ENCODE results near the gene DHFR. TPM values are rescaled to one million over a fixed set of nuclear protein-coding genes. Genes with fewer than 3 reads are reported as not detected.

The DHFR gene
- total and polyA plus RNA-seq, 2 donors (not counting 1 experiment from before 2014, with no cell fraction given), result 8.5 to 12.6 TPM

GRCh38 chr5:80698369-80698768, 43.6 kb upstream of the DHFR start:
- no peak overlapping the region for H3K4me3 ChIP-seq (ENCODE audit: control extremely low read depth in 1 of 5, extremely low read depth in 1 of 5, insufficient read depth in 1 of 5, low read depth in 2 of 5, low read length in 4 of 5)
- H3K27ac Mint-ChIP-seq, result no peak overlapping the region

GRCh38 chr5:80697100-80697499, 42.3 kb upstream of the DHFR start:
- Histone ChIP-seq H4K20me1 (ENCODE audit: control insufficient read depth, insufficient read depth, low read length, poor library complexity, severe bottlenecking) (no peaks in the 10 kb centered on the region), H2AFZ (ENCODE audit: insufficient read depth, low read depth, low read length, poor library complexity, severe bottlenecking) (no peak overlapping the region), H3K9me3 (ENCODE audit: control extremely low read depth in 1 of 3, control insufficient read depth in 2 of 3, insufficient read depth in 1 of 3, low read length in 2 of 3) (no peaks in the 10 kb centered on the region), H3K36me3 (replicated peaks in 1 of 2; ENCODE audit: control extremely low read depth in 1 of 2, control insufficient read depth in 1 of 2, extremely low read depth in 1 of 2, insufficient read depth in 2 of 2, low read length in 1 of 2) (peaks cover 4 to 11% of the 10 kb centered on the region in 2 experiments), H3K9ac (ENCODE audit: low read length) (no peak overlapping the region), H3K4me1 (ENCODE audit: control insufficient read depth in 2 of 2, insufficient read depth in 2 of 2, low read length in 2 of 2) (no peaks in the 10 kb centered on the region), H3K79me2 (ENCODE audit: control insufficient read depth, insufficient read depth, low read length) (no peaks in the 10 kb centered on the region), H3K27me3 (replicated peaks in 1 of 4; ENCODE audit: control extremely low read depth in 1 of 4, control insufficient read depth in 3 of 4, insufficient read depth in 4 of 4, low read length in 3 of 4) (no peaks in the 10 kb centered on the region), H3K4me2 (replicated peaks; ENCODE audit: low read depth, low read length, poor library complexity, severe bottlenecking) (no peak overlapping the region), H3K4me3 (ENCODE audit: control extremely low read depth in 1 of 5, extremely low read depth in 1 of 5, insufficient read depth in 1 of 5, low read depth in 2 of 5, low read length in 4 of 5) (no peak overlapping the region), H3K27ac (ENCODE audit: low read length in 2 of 2) (no peak overlapping the region)
- ChIA-PET POLR2A (no interaction called here), CTCF (no interaction called here)
- TF ChIP-seq CTCF (IDR thresholded peaks at IDR 0.05), result no peak
- TF ChIP-seq EZH2 (IDR thresholded peaks at IDR 0.05; ENCODE audit: borderline replicate concordance, insufficient read depth, low read depth, low read length, poor library complexity, severe bottlenecking), result no peak
- intact Hi-C loops (cut with micrococcal nuclease), result no loop called here
- no CpG with 5 or more reads among the region's 3 CpGs for WGBS (ENCODE audit: insufficient coverage)
- ATAC-seq (ENCODE audit: low read depth), result no peak
- no peak for DNase-seq
- H3K27ac Mint-ChIP-seq, result no peak overlapping the region
- H3K4me3 Mint-ChIP-seq, result no peak overlapping the region
- H3K27me3 Mint-ChIP-seq, result no peaks in the 10 kb centered on the region
- H3K9me3 Mint-ChIP-seq (ENCODE audit: insufficient read depth), result no peaks in the 10 kb centered on the region
- H3K4me1 Mint-ChIP-seq, result peaks cover 4% of the 10 kb centered on the region

More at GRCh38 chr5:80698369-80698768, 43.6 kb upstream of the DHFR start:
- Mint-ChIP-seq H3K4me1 (peaks cover 8% of the 10 kb centered on the region), H3K4me3 (no peak overlapping the region), H3K9me3 (ENCODE audit: insufficient read depth) (no peaks in the 10 kb centered on the region), H3K27me3 (no peaks in the 10 kb centered on the region)
- intact Hi-C loops (cut with micrococcal nuclease), result no loop called here
- Histone ChIP-seq H3K9ac (ENCODE audit: low read length) (no peak overlapping the region), H3K27ac (ENCODE audit: low read length in 2 of 2) (no peak overlapping the region), H3K9me3 (ENCODE audit: control extremely low read depth in 1 of 3, control insufficient read depth in 2 of 3, insufficient read depth in 1 of 3, low read length in 2 of 3) (peaks cover 0 to 4% (median 0%) of the 10 kb centered on the region in 3 donors), H3K4me2 (replicated peaks; ENCODE audit: low read depth, low read length, poor library complexity, severe bottlenecking) (no peak overlapping the region), H3K79me2 (ENCODE audit: control insufficient read depth, insufficient read depth, low read length) (no peaks in the 10 kb centered on the region), H4K20me1 (ENCODE audit: control insufficient read depth, insufficient read depth, low read length, poor library complexity, severe bottlenecking) (no peaks in the 10 kb centered on the region), H3K4me1 (ENCODE audit: control insufficient read depth in 2 of 2, insufficient read depth in 2 of 2, low read length in 2 of 2) (peaks cover 3 to 5% of the 10 kb centered on the region in 2 donors), H3K36me3 (replicated peaks in 1 of 2; ENCODE audit: control extremely low read depth in 1 of 2, control insufficient read depth in 1 of 2, extremely low read depth in 1 of 2, insufficient read depth in 2 of 2, low read length in 1 of 2) (peaks cover 8 to 11% of the 10 kb centered on the region in 2 experiments), H2AFZ (ENCODE audit: insufficient read depth, low read depth, low read length, poor library complexity, severe bottlenecking) (no peak overlapping the region), H3K27me3 (replicated peaks in 1 of 4; ENCODE audit: control extremely low read depth in 1 of 4, control insufficient read depth in 3 of 4, insufficient read depth in 4 of 4, low read length in 3 of 4) (no peaks in the 10 kb centered on the region)
- DNase-seq (no peak), ATAC-seq (ENCODE audit: low read depth) (no peak)
- 89% methylated on average over 4 of the region's 5 CpGs for WGBS (ENCODE audit: insufficient coverage)
- ChIA-PET CTCF (no interaction called here), POLR2A (no interaction called here)
- TF ChIP-seq EZH2 (IDR thresholded peaks at IDR 0.05; ENCODE audit: borderline replicate concordance, insufficient read depth, low read depth, low read length, poor library complexity, severe bottlenecking), result no peak
- TF ChIP-seq CTCF (IDR thresholded peaks at IDR 0.05), result no peak

Data from B cell (primary cell).